COLO668 (cell line): Measurements from ENCODE around the gene EVI2A.
"Not testable (repeated sequence)": the region's sequence is repeated elsewhere in the genome, so short reads cannot be mapped to it uniquely, and the experiment has no call there.

Source experiments
- DNase-seq: peaks from one replicate; lab custom pipeline; 2025; ENCODE audit not compliant: unreplicated experiment; lab: John Stamatoyannopoulos, UW

The EVI2A gene

GRCh38 chr17:31313982-31314781 lies 7.2 kb downstream of the EVI2A start, which contains the start of gene EVI2B:
TSS of gene EVI2B (minus strand) at chr17:31314054. CDS start at chr17:31305609, 8,445 bp downstream.
- no peak for DNase-seq

GRCh38 chr17:31312223-31312622 lies 9.2 kb downstream of the EVI2A start:
- not testable (repeated sequence) for DNase-seq

GRCh38 chr17:31311526-31311925 lies 9.9 kb downstream of the EVI2A start:
- no peak for DNase-seq

GRCh38 chr17:31310886-31311285 lies 10.5 kb downstream of the EVI2A start:
- no peak for DNase-seq

GRCh38 chr17:31310260-31310659 lies 11.2 kb downstream of the EVI2A start:
- DNase-seq: no peak

- DNase-seq: no peak
These were observed 11.9 kb downstream of the EVI2A start for GRCh38 chr17:31309556-31309955.

- DNase-seq: no peak
These were observed 12.8 kb downstream of the EVI2A start for GRCh38 chr17:31308372-31309334.

- DNase-seq: no peak
These were observed 13.8 kb downstream of the EVI2A start for GRCh38 chr17:31307640-31308039.

GRCh38 chr17:31299624-31300023 lies 21.8 kb downstream of the EVI2A start:
- DNase-seq: no peak

GRCh38 chr17:31297090-31297489 lies 24.3 kb downstream of the EVI2A start, which contains the start of gene OMG:
TSS of gene OMG (minus strand) at chr17:31297239. CDS start at chr17:31296331, 908 bp downstream.
- no peak for DNase-seq

- no peak for DNase-seq
These were observed 25.3 kb downstream of the EVI2A start for GRCh38 chr17:31296142-31296541.

- no peak for DNase-seq
These were observed 25.9 kb downstream of the EVI2A start for GRCh38 chr17:31295489-31295871.

- DNase-seq: no peak
These were observed 26.5 kb downstream of the EVI2A start for GRCh38 chr17:31294820-31295488.

- DNase-seq: no peak
These were observed 27.2 kb downstream of the EVI2A start for GRCh38 chr17:31294231-31294630.

GRCh38 chr17:31293581-31293980 lies 27.8 kb downstream of the EVI2A start:
- no peak for DNase-seq

- no peak for DNase-seq
These were observed 29.6 kb downstream of the EVI2A start for GRCh38 chr17:31291820-31292219.

GRCh38 chr17:31289790-31290189 lies 31.6 kb downstream of the EVI2A start:
- DNase-seq: no peak

GRCh38 chr17:31287932-31288331 lies 33.5 kb downstream of the EVI2A start:
- not testable (repeated sequence) for DNase-seq

GRCh38 chr17:31286587-31286986 lies 34.8 kb downstream of the EVI2A start:
- DNase-seq: no peak

GRCh38 chr17:31283841-31284240 lies 37.6 kb downstream of the EVI2A start:
- DNase-seq: no peak

- DNase-seq: no peak
These were observed 40.4 kb downstream of the EVI2A start for GRCh38 chr17:31281061-31281460.
